Right lobe of liver (tissue), 4 donors: ENCODE measurements around the gene ASB16.

Experiments used
- CTCF ChIP-seq, 4 donors: fragments of 200-600 bp in 3 of 4; fragments of 450-650 bp in 1 of 4; IDR thresholded peaks; one replicate each; pipeline versions ENCODE4 v1.5.1 to v1.8.0; 2016 to 2022; ENCODE audit warnings: antibody characterized with exemption in 4 of 4, mild to moderate bottlenecking in 2 of 4
- POLR2A ChIP-seq: fragments of 450-650 bp; IDR thresholded peaks from one replicate; pipeline ENCODE4 v1.6.1; 2017; ENCODE audit warnings: antibody characterized with exemption, mild to moderate bottlenecking
- donor health status: DM: no; HTN: no; CAD: no.
- donor health status: DM: no; HTN: no; CAD: no.
- donor health status: DM: no; HTN: yes; CAD: no.

- TF ChIP-seq CTCF (IDR thresholded peaks at IDR 0.05) = no peak
- TF ChIP-seq POLR2A = no peak
Observed at GRCh38 chr17:44207743-44208142, 37.2 kb downstream of the ASB16 start.
